GM08714 (cell line): ENCODE results near the gene CPNE8.
A peak's percentile ranks its signal among the peaks of the same experiment; 100 is the strongest.

Experiments used
- H3K4me3 ChIP-seq: fragments of 200-500 bp; sonication (Bioruptor generic); 2 replicates; pipeline ENCODE4 v1.5.1; 2014; ENCODE audit warnings: mild to moderate bottlenecking, low read length, inconsistent platforms
- ZNF274 ChIP-seq: IDR thresholded peaks from 2 replicates; pipeline ENCODE4 v1.6.1; 2012; ENCODE audit warnings: mild to moderate bottlenecking, low read depth, low read length

Gene CPNE8

GRCh38 chr12:38905480-38906351 is at the start of gene CPNE8:
CPNE8 (minus strand) TSS chr12:38905591; CDS start chr12:38905534, 57 bp downstream.
- no peak for TF ChIP-seq ZNF274
- peak within 1 kb of the TSS; percentile 92 for H3K4me3 ChIP-seq

DNA sequence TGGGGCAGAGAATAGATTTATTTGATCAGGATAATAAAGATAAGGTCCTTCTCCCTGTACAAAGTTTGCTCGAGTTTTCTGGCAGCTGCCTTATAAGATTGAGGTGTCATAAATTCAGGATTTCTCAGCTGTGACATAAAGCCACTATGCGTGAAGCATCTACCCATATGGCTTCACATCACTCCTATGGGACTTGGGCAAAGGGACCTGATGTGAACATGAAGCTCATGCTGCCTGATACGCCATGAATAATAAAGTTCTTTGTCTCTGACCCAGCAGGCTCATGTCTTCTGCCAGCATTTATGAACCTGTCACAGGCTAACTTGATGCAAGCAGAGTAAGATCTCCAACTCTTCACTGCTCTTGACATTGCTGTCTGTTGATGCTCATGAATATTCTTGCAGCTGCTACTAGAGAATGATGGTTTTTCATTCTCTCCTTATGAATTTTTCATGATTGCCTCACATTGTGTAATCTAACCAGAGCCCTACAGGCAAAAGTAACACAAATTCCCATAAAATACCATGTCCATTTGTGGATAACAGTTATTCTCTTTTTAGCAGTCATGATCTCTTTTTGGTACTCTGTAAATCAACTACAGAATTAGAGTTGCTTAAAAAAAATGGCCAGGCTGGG is 49.0 kb upstream of the CPNE8 start:
- H3K4me3 ChIP-seq, result no peak overlapping the region
- TF ChIP-seq ZNF274, result no peak

- TF ChIP-seq ZNF274, result no peak
These were observed 44.0 kb upstream of the CPNE8 start for GRCh38 chr12:38949363-38949762.

DNA sequence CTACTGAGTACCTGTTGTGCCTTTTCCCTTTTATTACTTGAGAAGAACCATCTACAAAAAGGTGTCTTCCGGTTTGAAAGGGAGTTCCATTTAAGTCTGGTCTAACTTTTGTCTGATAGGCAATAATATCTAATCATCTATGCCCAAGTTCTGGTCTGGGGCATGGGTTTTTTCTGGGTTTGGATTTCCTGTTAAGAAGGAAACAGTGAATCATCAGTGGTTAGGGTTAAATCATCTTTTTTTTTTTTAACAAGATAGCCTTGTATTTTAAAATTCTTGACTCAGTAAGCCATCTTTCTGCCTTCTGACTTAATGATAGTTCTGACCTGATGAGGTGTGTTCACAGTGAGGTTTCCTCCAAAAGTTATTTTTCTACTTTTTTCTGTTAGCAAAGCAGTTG is 29.3 kb upstream of the CPNE8 start:
- no peak for TF ChIP-seq ZNF274

More at GRCh38 chr12:38949363-38949762, 44.0 kb upstream of the CPNE8 start:
- H3K4me3 ChIP-seq, result no peak overlapping the region

GRCh38 chr12:38934078-38934584 is 28.7 kb upstream of the CPNE8 start:
- H3K4me3 ChIP-seq, result no peak overlapping the region
- no peak for TF ChIP-seq ZNF274

More for the DNA sequence above, 29.3 kb upstream of the CPNE8 start:
- no peak overlapping the region for H3K4me3 ChIP-seq

GRCh38 chr12:38932320-38932719 is 26.9 kb upstream of the CPNE8 start:
- no peak overlapping the region for H3K4me3 ChIP-seq
- no peak for TF ChIP-seq ZNF274

DNA sequence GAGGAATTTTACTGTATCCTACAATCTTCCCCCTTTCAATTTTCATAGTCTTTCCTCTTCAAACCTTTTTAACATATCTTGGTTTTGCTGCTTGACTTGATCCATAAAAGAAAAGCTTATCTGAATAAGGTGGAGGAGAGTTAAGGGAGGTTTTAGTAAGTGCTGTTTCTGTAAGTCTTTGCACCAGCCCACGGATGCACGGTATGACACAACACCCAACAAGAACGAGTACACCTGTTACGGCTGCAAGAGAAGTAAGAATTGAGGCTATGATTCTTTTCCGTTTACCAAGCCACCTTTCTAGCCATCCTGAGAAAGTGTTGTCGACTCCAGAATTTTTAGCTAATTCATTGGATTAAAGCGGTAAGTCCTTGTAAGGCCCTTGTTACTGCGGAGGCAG is 26.1 kb upstream of the CPNE8 start:
- no peak for TF ChIP-seq ZNF274
- no peak overlapping the region for H3K4me3 ChIP-seq

- H3K4me3 ChIP-seq, result no peak overlapping the region
- no peak for TF ChIP-seq ZNF274
These were observed 25.6 kb upstream of the CPNE8 start for GRCh38 chr12:38930990-38931389.

DNA sequence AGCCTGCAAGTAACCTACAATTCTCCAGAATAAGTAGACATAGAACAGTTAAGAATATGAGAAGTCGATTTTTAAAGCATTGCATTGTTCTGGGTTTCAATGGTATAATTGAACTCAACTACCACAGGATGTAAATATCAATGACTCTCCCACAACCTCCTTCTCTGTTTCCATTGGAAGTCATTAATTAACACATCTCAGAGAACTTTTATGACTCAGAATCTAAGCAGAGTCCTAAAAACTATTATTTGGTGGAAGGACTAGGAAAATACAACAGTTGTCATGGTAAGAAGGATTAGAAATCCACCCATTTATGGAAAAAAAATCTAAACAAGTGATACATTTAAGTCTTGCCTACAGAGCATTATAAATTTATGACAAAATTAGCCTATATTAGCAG is 21.1 kb upstream of the CPNE8 start:
- H3K4me3 ChIP-seq, result no peak overlapping the region
- no peak for TF ChIP-seq ZNF274

- no peak for TF ChIP-seq ZNF274
- no peak overlapping the region for H3K4me3 ChIP-seq
These were observed 15.8 kb upstream of the CPNE8 start for GRCh38 chr12:38921025-38921677.

DNA sequence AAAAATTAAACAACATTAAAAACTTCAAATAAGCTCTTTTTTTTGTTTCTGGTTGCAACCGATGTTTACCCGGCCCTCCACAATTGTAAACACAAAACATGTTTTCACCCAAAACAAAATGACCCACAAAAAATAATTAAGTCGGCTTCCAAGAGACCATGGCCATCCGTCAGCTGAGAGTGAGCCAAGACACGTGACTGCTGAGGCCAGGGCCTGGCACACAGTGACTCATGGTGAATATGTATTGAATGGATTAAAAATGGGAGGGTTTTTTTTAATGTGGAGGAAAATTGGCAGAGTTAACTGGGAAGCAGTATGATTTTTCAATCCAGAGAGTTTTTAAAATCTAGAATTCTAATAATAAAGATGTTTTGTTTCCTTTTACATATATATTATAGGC is 13.8 kb upstream of the CPNE8 start:
- no peak overlapping the region for H3K4me3 ChIP-seq
- no peak for TF ChIP-seq ZNF274

- H3K4me3 ChIP-seq, result no peak overlapping the region
- TF ChIP-seq ZNF274, result no peak
These were observed 10.2 kb upstream of the CPNE8 start for GRCh38 chr12:38915429-38916182.

- H3K4me3 ChIP-seq, result no peak overlapping the region
- no peak for TF ChIP-seq ZNF274
These were observed 6.7 kb upstream of the CPNE8 start for GRCh38 chr12:38912116-38912515.

DNA sequence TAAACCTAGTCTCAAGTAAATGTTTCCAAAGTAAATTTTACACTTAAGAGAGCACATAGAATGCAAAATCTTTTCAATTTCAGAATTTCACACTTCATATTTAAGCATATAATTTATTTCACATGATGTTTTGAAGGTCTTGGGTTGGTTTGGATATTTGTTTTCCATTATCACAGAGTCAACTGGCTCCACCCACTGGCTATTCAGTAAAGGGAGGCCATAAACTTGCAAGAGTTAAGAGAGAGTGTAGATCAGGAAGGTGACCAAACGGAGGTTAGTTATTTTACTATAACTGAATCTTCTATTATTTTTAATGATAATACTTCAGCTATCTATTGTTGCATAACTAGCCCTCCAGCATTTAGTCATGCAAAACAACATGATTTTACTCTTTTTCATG is 6.2 kb upstream of the CPNE8 start:
- no peak overlapping the region for H3K4me3 ChIP-seq
- no peak for TF ChIP-seq ZNF274
